DND-41 (cell line): Measurements from ENCODE around the gene ACAA1.

Experiments used
- ATAC-seq: fragments of 200-7000 bp; cut with Tn5 transposase; 3 replicates; pipeline ENCODE4 v1.9.1; 2021; ENCODE audit warnings: low read depth; ENCODE audit not compliant: insufficient read depth
- DNase-seq: peaks from one replicate; pipeline ENCODE4 v3.0.0-alpha.2; 2020
- H2AFZ ChIP-seq: 2 replicates; pipeline ENCODE4 v1.6.0; 2012; ENCODE audit warnings: low read depth, low read length
- H3K27ac ChIP-seq: 2 replicates; pipeline ENCODE4 v1.5.1; 2012; ENCODE audit warnings: low read length, inconsistent platforms
- H3K27me3 ChIP-seq: fragments of 200-600 bp; sonication (generic); 2 replicates; pipeline ENCODE4 v1.6.0; 2012; ENCODE audit warnings: low read length, mild to moderate bottlenecking, inconsistent platforms; ENCODE audit not compliant: insufficient read depth, poor library complexity
- H3K36me3 ChIP-seq: 2 replicates; pipeline ENCODE4 v1.5.1; 2012; ENCODE audit warnings: low read length, inconsistent platforms; ENCODE audit not compliant: insufficient read depth
- H3K4me1 ChIP-seq: 2 replicates; pipeline ENCODE4 v1.5.1; 2012; ENCODE audit warnings: mild to moderate bottlenecking, low read length; ENCODE audit not compliant: insufficient read depth
- H3K4me2 ChIP-seq: 2 replicates; pipeline ENCODE4 v1.6.0; 2012; ENCODE audit warnings: mild to moderate bottlenecking, moderate library complexity, low read length, inconsistent platforms; ENCODE audit not compliant: insufficient read depth
- H3K4me3 ChIP-seq, 2 experiments: fragments of 200-600 bp in 1 of 2; shearing (Covaris generic) in 1 of 2; 2 replicates each; pipeline ENCODE4 v1.5.1; 2012 to 2016; ENCODE audit warnings: inconsistent platforms in 2 of 2, low read length in 2 of 2, mild to moderate bottlenecking in 2 of 2, low read depth in 1 of 2, moderate library complexity in 1 of 2
- H3K79me2 ChIP-seq: 2 replicates; pipeline ENCODE4 v1.6.0; 2012; ENCODE audit warnings: low read length, inconsistent platforms; ENCODE audit not compliant: insufficient read depth
- H3K9ac ChIP-seq: 2 replicates; pipeline ENCODE4 v1.6.0; 2012; ENCODE audit warnings: low read depth, mild to moderate bottlenecking, inconsistent platforms, low read length, moderate library complexity
- H3K9me3 ChIP-seq: 2 replicates; pipeline ENCODE4 v1.5.1; 2012; ENCODE audit warnings: low read length, moderate library complexity, mild to moderate bottlenecking, inconsistent platforms; ENCODE audit not compliant: insufficient read depth, severe bottlenecking
- H4K20me1 ChIP-seq: 2 replicates; pipeline ENCODE4 v1.6.0; 2012; ENCODE audit warnings: low read length; ENCODE audit not compliant: insufficient read depth
- CTCF ChIP-seq: IDR thresholded peaks from 2 replicates; pipeline ENCODE4 v1.5.1; 2012; ENCODE audit warnings: borderline replicate concordance, low read length, moderate library complexity, mild to moderate bottlenecking; ENCODE audit not compliant: poor library complexity, severe bottlenecking; ENCODE audit errors: extremely low read depth
- EZH2 ChIP-seq: IDR thresholded peaks from 3 replicates; pipeline ENCODE4 v1.6.1; 2012; ENCODE audit warnings: borderline replicate concordance, low read depth, mild to moderate bottlenecking, moderate library complexity, low read length, inconsistent platforms; ENCODE audit not compliant: severe bottlenecking

The ACAA1 gene

GRCh38 chr3:38085943-38086324, 51.0 kb downstream of the ACAA1 start:
- no peak overlapping the region for H2AFZ ChIP-seq
- no peaks in the 10 kb centered on the region for H3K79me2 ChIP-seq
- DNase-seq (no peak), ATAC-seq (no peak)
- H3K4me2 ChIP-seq = no peak overlapping the region
- H4K20me1 ChIP-seq = no peaks in the 10 kb centered on the region
- no peak for TF ChIP-seq CTCF
- no peak for TF ChIP-seq EZH2
- H3K4me3 ChIP-seq = no peak overlapping the region
- H3K27ac ChIP-seq = no peak overlapping the region
- no peaks in the 10 kb centered on the region for H3K4me1 ChIP-seq
- H3K36me3 ChIP-seq = no peaks in the 10 kb centered on the region
- H3K27me3 ChIP-seq = no peaks in the 10 kb centered on the region
- H3K9ac ChIP-seq = no peak overlapping the region
- peaks cover 4% of the 10 kb centered on the region for H3K9me3 ChIP-seq

GRCh38 chr3:38085311-38085942, 51.5 kb downstream of the ACAA1 start:
- no peak overlapping the region for H3K4me2 ChIP-seq
- no peaks in the 10 kb centered on the region for H3K79me2 ChIP-seq
- H3K4me3 ChIP-seq = no peak overlapping the region
- TF ChIP-seq CTCF (no peak), EZH2 (no peak)
- no peaks in the 10 kb centered on the region for H3K27me3 ChIP-seq
- H3K36me3 ChIP-seq = no peaks in the 10 kb centered on the region
- DNase-seq = no peak
- H3K9ac ChIP-seq = no peak overlapping the region
- H3K4me1 ChIP-seq = no peaks in the 10 kb centered on the region
- H4K20me1 ChIP-seq = no peaks in the 10 kb centered on the region
- H2AFZ ChIP-seq = no peak overlapping the region
- peak; percentile 40 for ATAC-seq
- H3K9me3 ChIP-seq = peaks cover 4% of the 10 kb centered on the region
- no peak overlapping the region for H3K27ac ChIP-seq

- ATAC-seq = peak; percentile 69
- H3K27ac ChIP-seq = no peak overlapping the region
- H4K20me1 ChIP-seq = no peaks in the 10 kb centered on the region
- H3K4me2 ChIP-seq = no peak overlapping the region
- peaks cover 4% of the 10 kb centered on the region for H3K9me3 ChIP-seq
- H3K79me2 ChIP-seq = no peaks in the 10 kb centered on the region
- peak; percentile 47 for DNase-seq
- no peaks in the 10 kb centered on the region for H3K4me1 ChIP-seq
- no peak overlapping the region for H3K9ac ChIP-seq
- H2AFZ ChIP-seq = no peak overlapping the region
- no peaks in the 10 kb centered on the region for H3K27me3 ChIP-seq
- no peak overlapping the region for H3K4me3 ChIP-seq
- H3K36me3 ChIP-seq = no peaks in the 10 kb centered on the region
- no peak for TF ChIP-seq EZH2
- TF ChIP-seq CTCF = no peak
Measured at GRCh38 chr3:38084334-38085310, 52.3 kb downstream of the ACAA1 start.
